Measurements from ENCODE around the gene CDK14.

CDK14 gene

DNA sequence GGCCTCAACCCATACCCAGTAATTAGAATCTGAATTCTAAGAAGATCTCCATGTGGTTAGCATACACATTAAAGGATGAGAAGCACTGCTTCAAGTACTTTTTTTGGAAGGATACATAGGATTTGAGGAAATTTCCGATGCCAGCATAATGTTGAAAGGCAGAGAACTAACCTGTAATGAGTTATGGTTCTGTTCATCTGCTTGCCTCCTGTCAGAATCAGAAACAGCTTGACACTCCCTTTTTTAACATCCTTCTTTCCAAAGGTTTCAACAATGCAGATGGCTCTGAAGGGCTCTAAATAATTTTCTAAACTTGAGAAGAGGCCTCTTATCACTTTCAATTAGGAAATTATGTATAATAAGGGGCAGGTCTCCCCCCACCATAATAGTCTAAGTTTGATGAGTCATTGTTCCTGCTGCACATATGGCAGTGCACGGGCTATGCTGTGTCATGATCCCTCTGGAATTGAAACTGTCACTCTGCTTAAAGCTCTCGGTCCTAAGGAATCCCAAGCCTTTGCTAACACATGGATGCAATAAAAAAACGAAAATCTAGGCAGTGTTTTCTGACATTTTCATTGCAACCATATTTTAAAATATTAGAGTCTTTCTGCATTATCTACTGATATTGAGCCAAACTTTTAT lies 376.9 kb downstream of the CDK14 start:
- TF ChIP-seq, protein P1, sequence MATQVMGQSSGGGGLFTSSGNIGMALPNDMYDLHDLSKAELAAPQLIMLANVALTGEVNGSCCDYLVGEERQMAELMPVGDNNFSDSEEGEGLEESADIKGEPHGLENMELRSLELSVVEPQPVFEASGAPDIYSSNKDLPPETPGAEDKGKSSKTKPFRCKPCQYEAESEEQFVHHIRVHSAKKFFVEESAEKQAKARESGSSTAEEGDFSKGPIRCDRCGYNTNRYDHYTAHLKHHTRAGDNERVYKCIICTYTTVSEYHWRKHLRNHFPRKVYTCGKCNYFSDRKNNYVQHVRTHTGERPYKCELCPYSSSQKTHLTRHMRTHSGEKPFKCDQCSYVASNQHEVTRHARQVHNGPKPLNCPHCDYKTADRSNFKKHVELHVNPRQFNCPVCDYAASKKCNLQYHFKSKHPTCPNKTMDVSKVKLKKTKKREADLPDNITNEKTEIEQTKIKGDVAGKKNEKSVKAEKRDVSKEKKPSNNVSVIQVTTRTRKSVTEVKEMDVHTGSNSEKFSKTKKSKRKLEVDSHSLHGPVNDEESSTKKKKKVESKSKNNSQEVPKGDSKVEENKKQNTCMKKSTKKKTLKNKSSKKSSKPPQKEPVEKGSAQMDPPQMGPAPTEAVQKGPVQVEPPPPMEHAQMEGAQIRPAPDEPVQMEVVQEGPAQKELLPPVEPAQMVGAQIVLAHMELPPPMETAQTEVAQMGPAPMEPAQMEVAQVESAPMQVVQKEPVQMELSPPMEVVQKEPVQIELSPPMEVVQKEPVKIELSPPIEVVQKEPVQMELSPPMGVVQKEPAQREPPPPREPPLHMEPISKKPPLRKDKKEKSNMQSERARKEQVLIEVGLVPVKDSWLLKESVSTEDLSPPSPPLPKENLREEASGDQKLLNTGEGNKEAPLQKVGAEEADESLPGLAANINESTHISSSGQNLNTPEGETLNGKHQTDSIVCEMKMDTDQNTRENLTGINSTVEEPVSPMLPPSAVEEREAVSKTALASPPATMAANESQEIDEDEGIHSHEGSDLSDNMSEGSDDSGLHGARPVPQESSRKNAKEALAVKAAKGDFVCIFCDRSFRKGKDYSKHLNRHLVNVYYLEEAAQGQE (IDR thresholded peaks at IDR 0.05; ENCODE audit: insufficient read depth in 1 of 2, low read depth in 2 of 2, low read length in 2 of 2), result no peak
- no peak for TF ChIP-seq POLR2AphosphoS5 (IDR thresholded peaks at IDR 0.05; ENCODE audit: low read depth, low read length)
- TF ChIP-seq FOXP2 (optimal IDR thresholded peaks at IDR 0.05; ENCODE audit: borderline replicate concordance, extremely low read depth, extremely low read length, insufficient read depth), result no peak
- no peak for TF ChIP-seq SIN3A (IDR thresholded peaks at IDR 0.05; ENCODE audit: borderline replicate concordance, insufficient read depth, low read length)
- TF ChIP-seq TAF1 (IDR thresholded peaks at IDR 0.05; ENCODE audit: borderline replicate concordance, insufficient read depth, low read length), result no peak

DNA sequence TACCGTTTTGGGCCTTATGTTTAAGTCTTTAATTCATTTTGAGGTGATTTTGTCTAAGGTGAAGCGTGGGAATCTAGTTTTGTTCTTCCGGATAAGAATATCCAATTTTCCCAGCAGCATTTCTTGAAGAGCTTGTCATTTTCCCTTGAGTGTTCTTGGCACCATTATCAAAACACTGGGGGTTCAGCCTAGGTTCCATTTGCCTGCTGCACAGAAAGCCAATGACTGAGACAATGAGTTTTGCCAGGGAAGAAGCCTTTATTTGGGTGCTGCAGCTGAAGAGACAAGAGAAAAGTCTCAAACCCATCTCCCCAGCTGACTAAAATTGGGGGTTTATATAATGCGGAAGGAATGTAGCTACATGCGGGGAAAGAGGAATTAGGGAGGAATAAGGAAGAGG lies 380.9 kb downstream of the CDK14 start:
- TF ChIP-seq FOXP2 (optimal IDR thresholded peaks at IDR 0.05; ENCODE audit: borderline replicate concordance, extremely low read depth, extremely low read length, insufficient read depth) (no peak), TAF1 (IDR thresholded peaks at IDR 0.05; ENCODE audit: borderline replicate concordance, insufficient read depth, low read length) (no peak), POLR2AphosphoS5 (IDR thresholded peaks at IDR 0.05; ENCODE audit: low read depth, low read length) (no peak)
- TF ChIP-seq, protein P1 (IDR thresholded peaks at IDR 0.05; ENCODE audit: insufficient read depth in 1 of 2, low read depth in 2 of 2, low read length in 2 of 2), result no peak

DNA sequence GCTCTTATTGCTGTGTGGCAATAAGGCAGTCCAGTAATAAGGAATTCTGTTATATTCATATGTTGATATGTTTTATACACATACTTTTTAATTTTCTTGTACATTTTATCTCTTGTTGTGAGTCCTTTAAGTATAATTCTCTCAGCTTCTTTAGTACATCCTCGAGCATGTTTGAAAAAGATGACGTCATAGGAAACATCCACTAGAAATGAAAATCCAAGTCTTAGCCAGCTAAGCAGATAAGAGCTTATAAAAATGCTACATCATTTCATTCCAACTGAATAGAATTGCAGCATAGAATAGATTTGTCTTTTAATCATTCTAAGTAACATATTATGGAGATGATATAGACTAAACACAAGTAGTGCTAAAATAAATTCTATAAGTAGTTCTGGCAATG lies 384.4 kb downstream of the CDK14 start:
- TF ChIP-seq POLR2AphosphoS5 (IDR thresholded peaks at IDR 0.05; ENCODE audit: low read depth, low read length), result no peak
- no peak for TF ChIP-seq TAF1 (IDR thresholded peaks at IDR 0.05; ENCODE audit: borderline replicate concordance, insufficient read depth, low read length)
- no peak for TF ChIP-seq FOXP2 (optimal IDR thresholded peaks at IDR 0.05; ENCODE audit: borderline replicate concordance, extremely low read depth, extremely low read length, insufficient read depth)
- TF ChIP-seq, protein P1 (IDR thresholded peaks at IDR 0.05; ENCODE audit: insufficient read depth in 1 of 2, low read depth in 2 of 2, low read length in 2 of 2), result no peak
- TF ChIP-seq SIN3A (IDR thresholded peaks at IDR 0.05; ENCODE audit: borderline replicate concordance, insufficient read depth, low read length), result no peak

DNA sequence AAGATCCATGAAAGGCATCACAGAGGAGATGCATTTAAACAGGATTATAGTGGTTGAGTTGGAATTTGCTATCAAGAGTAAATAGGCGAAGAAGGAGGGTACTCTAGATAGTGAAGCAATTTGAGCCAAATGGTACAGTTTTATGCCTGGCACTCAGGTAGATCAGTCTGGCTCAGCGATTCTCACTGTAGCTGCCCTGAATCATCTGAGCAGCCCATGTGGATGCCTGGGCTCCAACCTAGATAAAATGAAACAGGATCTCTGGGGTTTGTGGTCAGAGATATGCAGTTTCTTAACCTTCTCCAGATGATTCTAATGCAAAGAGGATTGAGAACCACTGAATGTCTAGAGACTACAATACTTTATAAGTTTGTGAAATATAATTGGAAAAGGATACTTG lies 386.1 kb downstream of the CDK14 start:
- TF ChIP-seq TAF1 (IDR thresholded peaks at IDR 0.05; ENCODE audit: borderline replicate concordance, insufficient read depth, low read length) (no peak), SIN3A (IDR thresholded peaks at IDR 0.05; ENCODE audit: borderline replicate concordance, insufficient read depth, low read length) (no peak), POLR2AphosphoS5 (IDR thresholded peaks at IDR 0.05; ENCODE audit: low read depth, low read length) (no peak), FOXP2 (optimal IDR thresholded peaks at IDR 0.05; ENCODE audit: borderline replicate concordance, extremely low read depth, extremely low read length, insufficient read depth) (no peak)
- TF ChIP-seq, protein P1 (IDR thresholded peaks at IDR 0.05; ENCODE audit: insufficient read depth in 1 of 2, low read depth in 2 of 2, low read length in 2 of 2), result no peak

Measured in PFSK-1 (cell line).